ENCODE measurements around the gene SMC4. TPM values are rescaled to one million over a fixed set of nuclear protein-coding genes. Genes with fewer than 3 reads are reported as not detected.
"Not testable (repeated sequence)": the region's sequence is repeated elsewhere in the genome, so short reads cannot be mapped to it uniquely, and the experiment has no call there.

Gene SMC4
- 163 and 164 TPM in 2 replicates for total RNA-seq

DNA sequence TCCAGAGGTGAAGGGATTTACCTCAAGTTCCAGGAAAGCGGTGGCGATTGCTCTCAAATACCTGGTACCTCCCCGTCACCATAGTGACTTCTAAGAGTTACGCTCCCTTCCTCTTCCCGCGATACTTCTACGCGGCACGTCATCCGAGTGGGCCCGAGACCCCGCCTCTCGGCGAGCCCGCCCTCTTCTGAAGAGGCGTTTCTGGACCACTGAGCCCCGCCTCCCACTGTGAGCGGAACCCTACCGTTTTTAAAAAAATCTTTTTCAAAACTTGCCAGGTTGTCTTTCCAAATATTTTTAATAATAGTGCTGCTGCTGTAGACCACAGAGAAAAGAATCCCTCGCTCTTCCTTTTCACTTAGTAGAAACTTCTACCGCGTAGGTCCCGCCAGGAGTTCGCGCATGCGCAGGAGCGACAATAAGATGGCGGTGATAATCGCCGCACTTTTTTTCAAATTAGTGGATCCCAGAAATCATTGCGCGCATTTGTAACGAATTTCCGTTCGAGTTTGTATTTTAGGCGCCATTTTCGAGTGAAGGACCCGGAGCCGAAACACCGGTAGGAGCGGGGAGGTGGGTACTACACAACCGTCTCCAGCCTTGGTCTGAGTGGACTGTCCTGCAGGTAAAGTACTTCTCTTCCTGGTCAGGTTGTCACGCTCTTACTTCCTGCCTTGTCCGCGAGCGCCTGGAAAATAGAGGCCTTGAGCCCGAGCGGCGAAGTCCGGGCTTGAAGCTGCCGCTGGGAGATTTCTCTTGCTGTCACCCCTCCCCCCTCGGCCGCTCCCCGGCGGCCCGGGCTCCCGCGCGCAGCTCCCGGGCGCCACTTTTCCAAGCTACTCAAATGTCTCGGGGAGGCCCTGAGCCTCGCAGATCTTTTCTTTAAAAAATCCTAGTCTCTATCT is at the start of gene SMC4, which contains the start of gene IFT80:
Gene SMC4 (plus strand): TSS at position 526 of the 905 bp plus-strand sequence. CDS start 1,177 bp downstream, outside the sequence.
Gene IFT80 (minus strand): TSS at position 101 of the 905 bp plus-strand sequence. CDS start 14,625 bp downstream, outside the sequence.
- H3K27me3 Mint-ChIP-seq (ENCODE audit: insufficient read depth) = peaks cover 6% of the 10 kb centered on the region
- H3K4me3 Mint-ChIP-seq = peak within 1 kb of the TSS; percentile 96
- peak; percentile 93 for DNase-seq (ENCODE audit: low spot score)
- peak within 1 kb of the TSS; percentile 98 for H3K27ac Mint-ChIP-seq
- peaks cover 57% of the 10 kb centered on the region for H3K4me1 Mint-ChIP-seq (ENCODE audit: low read depth)
- H3K9me3 Mint-ChIP-seq = no peaks in the 10 kb centered on the region
- intact Hi-C loops (cut with micrococcal nuclease) = loop anchor here (1.0 to 5.0 kb wide), 10 partner anchors 14 to 822 kb away; partner anchors contain the start of genes C3orf80, IL12A, KPNA4 and NMD3
- peaks cover 24% of the 10 kb centered on the region for H3K36me3 Mint-ChIP-seq (ENCODE audit: low read depth)

DNA sequence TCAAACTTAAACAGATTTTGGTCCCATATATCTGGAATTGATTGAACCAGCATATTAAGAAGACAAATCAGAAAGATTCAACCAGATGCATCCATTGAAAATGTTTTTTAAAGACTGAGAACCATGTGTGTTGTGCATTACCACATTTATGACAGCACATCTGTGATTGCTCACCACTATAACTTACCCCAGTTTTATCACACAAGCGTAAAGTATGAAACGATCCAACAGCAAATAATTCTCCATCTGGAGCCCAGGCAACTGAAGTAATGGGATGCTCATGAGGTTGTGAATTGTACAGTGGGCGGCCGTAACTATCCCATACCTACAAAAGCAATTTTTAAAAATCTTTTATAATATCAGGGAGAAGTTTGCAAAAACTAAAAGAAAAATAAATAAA is 43.6 kb upstream of the SMC4 start:
- H3K4me3 Mint-ChIP-seq = no peak overlapping the region

DNA sequence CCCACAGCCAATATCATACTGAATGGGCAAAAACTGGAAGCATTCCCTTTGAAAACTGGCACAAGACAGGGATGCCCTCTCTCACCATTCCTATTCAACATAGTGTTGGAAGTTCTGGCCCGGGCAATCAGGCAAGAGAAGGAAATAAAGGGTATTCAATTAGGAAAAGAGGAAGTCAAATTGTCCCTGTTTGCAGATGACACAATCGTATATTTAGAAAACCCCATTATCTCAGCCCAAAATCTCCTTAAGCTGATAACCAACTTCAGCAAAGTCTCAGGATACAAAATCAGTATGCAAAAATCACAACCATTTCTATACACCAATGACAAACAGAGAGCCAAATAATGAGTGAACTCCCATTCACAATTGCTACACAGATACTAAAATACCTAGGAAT is 36.6 kb upstream of the SMC4 start:
- DNase-seq (ENCODE audit: low spot score); H3K4me3 Mint-ChIP-seq; intact Hi-C loops (cut with micrococcal nuclease); H3K27ac Mint-ChIP-seq; H3K9me3 Mint-ChIP-seq; H3K27me3 Mint-ChIP-seq (ENCODE audit: insufficient read depth); H3K4me1 Mint-ChIP-seq (ENCODE audit: low read depth): not testable (repeated sequence)
- peaks cover 23% of the 10 kb centered on the region for H3K36me3 Mint-ChIP-seq (ENCODE audit: low read depth)

More for the DNA sequence above, 43.6 kb upstream of the SMC4 start:
- Mint-ChIP-seq H3K27ac (no peak overlapping the region), H3K27me3 (ENCODE audit: insufficient read depth) (no peaks in the 10 kb centered on the region), H3K36me3 (ENCODE audit: low read depth) (peaks cover 10% of the 10 kb centered on the region), H3K9me3 (no peaks in the 10 kb centered on the region), H3K4me1 (ENCODE audit: low read depth) (no peaks in the 10 kb centered on the region)
- no peak for DNase-seq (ENCODE audit: low spot score)
- intact Hi-C loops (cut with micrococcal nuclease) = no loop called here

DNA sequence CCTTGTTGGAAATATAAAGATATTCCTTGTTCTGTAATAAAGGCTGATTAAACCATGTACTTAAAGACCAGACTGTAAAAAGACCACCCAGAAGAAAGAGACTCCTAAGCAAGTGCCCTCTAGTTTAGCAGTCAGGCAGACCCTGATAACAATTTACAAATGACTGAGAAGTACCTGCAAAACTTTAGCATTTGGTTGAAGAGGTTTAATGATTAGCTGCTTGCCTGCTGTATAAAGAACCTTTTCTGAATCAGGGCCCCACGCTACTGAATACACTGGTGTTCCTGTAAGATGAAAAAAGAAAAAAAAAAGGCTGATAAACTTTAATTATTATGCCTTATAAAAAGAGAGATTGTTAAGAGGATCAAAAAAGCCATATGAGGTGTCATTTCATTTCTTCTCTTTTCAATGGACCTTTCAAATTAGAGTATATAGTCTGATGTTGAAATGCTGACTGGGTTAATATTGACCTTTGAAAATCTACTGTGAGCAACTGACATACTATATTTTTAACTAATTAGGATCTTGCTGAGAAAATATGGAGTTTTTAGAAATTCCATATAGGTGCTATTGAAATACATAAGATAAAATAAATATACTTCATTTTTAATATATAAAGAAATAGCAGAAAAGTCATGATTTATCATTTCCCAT is 33.5 kb upstream of the SMC4 start:
- Mint-ChIP-seq H3K4me3 (no peak overlapping the region), H3K36me3 (ENCODE audit: low read depth) (peaks cover 22% of the 10 kb centered on the region), H3K9me3 (no peaks in the 10 kb centered on the region), H3K27ac (no peak overlapping the region), H3K4me1 (ENCODE audit: low read depth) (peaks cover 5% of the 10 kb centered on the region), H3K27me3 (ENCODE audit: insufficient read depth) (no peaks in the 10 kb centered on the region)
- intact Hi-C loops (cut with micrococcal nuclease) = no loop called here
- DNase-seq (ENCODE audit: low spot score) = no peak

DNA sequence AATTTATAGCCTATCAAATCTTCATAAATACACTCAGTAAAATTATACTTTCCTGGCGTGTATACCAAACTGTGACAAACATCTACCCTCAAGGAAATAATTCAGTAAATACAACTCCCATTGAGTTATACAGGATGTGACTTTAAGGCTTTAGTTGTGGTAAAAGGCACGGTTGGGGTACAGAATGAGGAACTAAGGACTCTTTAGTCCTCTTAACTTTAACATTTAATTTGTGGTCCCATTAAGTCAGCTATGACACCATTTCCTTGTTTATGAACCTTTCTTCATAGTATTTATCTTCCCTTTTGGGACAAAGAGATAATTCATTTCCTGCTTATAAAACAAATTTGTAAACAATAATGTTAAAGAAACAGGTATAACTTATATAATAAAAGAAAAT is 30.6 kb upstream of the SMC4 start:
- no peak overlapping the region for H3K4me3 Mint-ChIP-seq
- no peaks in the 10 kb centered on the region for H3K27me3 Mint-ChIP-seq (ENCODE audit: insufficient read depth)
- H3K4me1 Mint-ChIP-seq (ENCODE audit: low read depth) = peaks cover 5% of the 10 kb centered on the region
- no peak for DNase-seq (ENCODE audit: low spot score)
- H3K36me3 Mint-ChIP-seq (ENCODE audit: low read depth) = peaks cover 11% of the 10 kb centered on the region
- no peaks in the 10 kb centered on the region for H3K9me3 Mint-ChIP-seq
- no peak overlapping the region for H3K27ac Mint-ChIP-seq
- intact Hi-C loops (cut with micrococcal nuclease) = no loop called here

DNA sequence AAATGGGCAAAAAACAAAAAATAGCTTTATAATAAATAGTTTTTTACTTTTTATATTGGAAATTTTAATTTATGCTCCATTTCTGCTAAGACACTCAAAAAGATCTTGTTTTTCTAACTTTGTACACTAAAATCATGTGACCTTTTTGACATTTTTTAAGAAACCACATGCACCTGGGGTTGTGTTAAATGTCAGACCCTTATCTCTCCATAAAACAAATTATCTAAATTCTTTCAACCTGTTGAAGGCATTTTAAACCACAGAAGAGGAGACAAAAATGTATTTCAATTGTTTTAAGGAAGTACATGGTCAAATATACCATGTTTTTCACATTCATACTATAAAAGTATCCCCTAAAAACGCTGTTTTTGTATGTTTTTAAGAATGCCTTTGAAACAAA is 29.7 kb upstream of the SMC4 start:
- Mint-ChIP-seq H3K36me3 (ENCODE audit: low read depth) (peaks cover 17% of the 10 kb centered on the region), H3K9me3 (no peaks in the 10 kb centered on the region), H3K27ac (no peak overlapping the region), H3K4me3 (no peak overlapping the region), H3K4me1 (ENCODE audit: low read depth) (peaks cover 5% of the 10 kb centered on the region), H3K27me3 (ENCODE audit: insufficient read depth) (no peaks in the 10 kb centered on the region)
- intact Hi-C loops (cut with micrococcal nuclease) = no loop called here
- no peak for DNase-seq (ENCODE audit: low spot score)

DNA sequence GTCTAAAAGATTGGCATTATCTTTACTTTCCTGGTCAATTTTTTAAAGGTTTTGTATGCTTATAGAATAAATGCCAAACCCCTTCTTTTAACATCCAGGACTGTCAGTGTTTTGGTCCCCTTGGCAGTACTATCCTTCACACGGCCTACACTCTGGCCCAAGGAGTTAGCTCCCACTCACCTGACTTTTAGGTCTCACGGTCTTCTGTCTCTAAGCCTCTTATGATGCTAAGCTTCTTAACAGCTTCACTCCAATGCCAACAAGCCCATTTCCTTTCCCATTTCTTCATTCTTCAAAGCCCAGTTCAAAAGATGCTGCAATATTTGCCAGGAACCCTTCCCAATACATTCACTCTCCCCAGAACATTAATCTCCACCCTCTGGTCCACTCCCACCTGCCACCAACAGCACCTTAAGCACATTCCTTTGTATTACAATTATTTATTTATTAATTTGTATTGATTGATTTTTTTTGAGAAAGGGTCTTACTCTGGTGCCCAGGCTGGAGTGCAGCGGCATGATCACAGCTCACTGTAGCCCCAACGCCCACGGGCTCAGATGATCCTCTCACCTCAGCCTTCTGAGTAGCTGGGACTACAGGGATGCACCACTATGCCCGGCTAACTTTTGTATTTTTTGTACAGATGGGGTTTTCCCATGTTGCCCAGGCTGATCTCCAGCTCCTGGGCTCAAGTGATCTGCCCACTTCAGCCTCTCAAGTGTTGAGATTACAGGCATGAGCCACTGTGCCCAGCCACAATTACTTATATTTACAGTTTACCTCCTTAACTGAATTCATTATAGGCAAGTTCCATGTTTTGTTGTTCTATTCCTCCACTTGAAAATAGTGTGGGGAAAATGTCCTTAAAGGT is 28.2 kb upstream of the SMC4 start:
- H3K36me3 Mint-ChIP-seq (ENCODE audit: low read depth) = peaks cover 23% of the 10 kb centered on the region
- H3K4me3 Mint-ChIP-seq = no peak overlapping the region
- DNase-seq (ENCODE audit: low spot score) = no peak
- intact Hi-C loops (cut with micrococcal nuclease) = no loop called here
- no peaks in the 10 kb centered on the region for H3K9me3 Mint-ChIP-seq
- H3K27me3 Mint-ChIP-seq (ENCODE audit: insufficient read depth) = no peaks in the 10 kb centered on the region
- no peak overlapping the region for H3K27ac Mint-ChIP-seq
- peaks cover 5% of the 10 kb centered on the region for H3K4me1 Mint-ChIP-seq (ENCODE audit: low read depth)

DNA sequence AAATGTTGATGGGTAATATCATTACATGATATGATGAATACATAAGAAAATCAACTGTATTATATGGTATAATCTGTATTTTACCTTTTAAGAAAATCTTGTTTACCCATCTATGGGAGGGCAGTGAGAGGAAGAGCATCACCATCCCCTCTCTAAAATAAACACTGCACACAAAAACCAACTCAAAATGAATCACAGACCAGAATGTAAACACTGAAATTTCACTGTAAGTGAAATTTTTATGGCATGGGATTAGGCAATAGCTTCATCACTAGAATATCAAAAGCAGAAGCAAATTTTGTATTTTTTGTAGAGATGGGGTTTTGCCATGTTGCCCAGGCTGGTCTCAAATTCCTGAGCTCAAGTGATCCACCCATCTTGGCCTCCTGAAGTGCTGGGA is 26.7 kb upstream of the SMC4 start:
- H3K4me3 Mint-ChIP-seq = no peak overlapping the region
- no peak for DNase-seq (ENCODE audit: low spot score)
- no peaks in the 10 kb centered on the region for H3K27me3 Mint-ChIP-seq (ENCODE audit: insufficient read depth)
- intact Hi-C loops (cut with micrococcal nuclease) = no loop called here
- H3K9me3 Mint-ChIP-seq = no peaks in the 10 kb centered on the region
- peaks cover 5% of the 10 kb centered on the region for H3K4me1 Mint-ChIP-seq (ENCODE audit: low read depth)
- H3K36me3 Mint-ChIP-seq (ENCODE audit: low read depth) = peaks cover 25% of the 10 kb centered on the region
- no peak overlapping the region for H3K27ac Mint-ChIP-seq

DNA sequence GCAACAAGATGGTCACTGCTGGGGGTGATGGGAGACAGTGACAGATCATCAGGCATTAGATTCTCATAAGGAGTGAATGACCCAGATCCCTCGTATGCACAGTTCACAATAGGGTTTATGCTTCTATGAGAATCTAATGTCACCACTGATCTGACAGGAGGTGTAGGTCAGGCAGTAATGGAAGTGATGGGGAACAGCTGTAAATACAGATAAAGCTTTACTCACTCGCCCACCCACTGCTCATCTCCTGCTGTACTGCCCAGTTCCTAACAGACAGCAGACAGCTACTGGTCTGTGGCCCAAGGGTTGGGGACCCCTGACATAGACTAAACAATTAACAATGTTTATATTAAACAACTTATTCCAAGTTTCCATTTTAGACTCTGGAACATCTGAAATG is 25.8 kb upstream of the SMC4 start:
- DNase-seq (ENCODE audit: low spot score) = no peak
- no peak overlapping the region for H3K4me3 Mint-ChIP-seq
- H3K27ac Mint-ChIP-seq = no peak overlapping the region
- H3K9me3 Mint-ChIP-seq = no peaks in the 10 kb centered on the region
- H3K36me3 Mint-ChIP-seq (ENCODE audit: low read depth) = peaks cover 25% of the 10 kb centered on the region
- peaks cover 5% of the 10 kb centered on the region for H3K4me1 Mint-ChIP-seq (ENCODE audit: low read depth)
- intact Hi-C loops (cut with micrococcal nuclease) = no loop called here
- no peaks in the 10 kb centered on the region for H3K27me3 Mint-ChIP-seq (ENCODE audit: insufficient read depth)

DNA sequence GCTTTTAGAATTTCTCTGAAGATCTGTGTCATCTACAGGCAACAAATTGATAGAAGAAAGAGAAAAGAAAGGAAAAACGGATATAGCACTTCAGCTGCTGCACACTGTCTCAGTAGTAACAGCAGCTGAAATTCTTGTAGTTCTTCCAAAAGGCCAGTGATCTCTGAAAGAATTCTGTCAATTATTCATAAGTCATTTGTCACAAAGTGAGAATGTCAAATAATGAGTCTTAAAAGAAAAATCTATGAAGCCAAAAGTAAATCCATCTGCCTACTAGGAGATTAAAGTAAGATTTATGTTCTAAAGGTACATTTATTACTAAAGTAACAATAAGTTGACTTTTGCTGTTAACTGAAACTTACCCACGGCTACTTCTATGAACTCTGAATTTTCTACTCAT is 25.0 kb upstream of the SMC4 start:
- Mint-ChIP-seq H3K4me1 (ENCODE audit: low read depth) (peaks cover 5% of the 10 kb centered on the region), H3K9me3 (no peaks in the 10 kb centered on the region), H3K27ac (no peak overlapping the region), H3K4me3 (no peak overlapping the region), H3K27me3 (ENCODE audit: insufficient read depth) (no peaks in the 10 kb centered on the region), H3K36me3 (ENCODE audit: low read depth) (peaks cover 24% of the 10 kb centered on the region)
- intact Hi-C loops (cut with micrococcal nuclease) = no loop called here
- no peak for DNase-seq (ENCODE audit: low spot score)

DNA sequence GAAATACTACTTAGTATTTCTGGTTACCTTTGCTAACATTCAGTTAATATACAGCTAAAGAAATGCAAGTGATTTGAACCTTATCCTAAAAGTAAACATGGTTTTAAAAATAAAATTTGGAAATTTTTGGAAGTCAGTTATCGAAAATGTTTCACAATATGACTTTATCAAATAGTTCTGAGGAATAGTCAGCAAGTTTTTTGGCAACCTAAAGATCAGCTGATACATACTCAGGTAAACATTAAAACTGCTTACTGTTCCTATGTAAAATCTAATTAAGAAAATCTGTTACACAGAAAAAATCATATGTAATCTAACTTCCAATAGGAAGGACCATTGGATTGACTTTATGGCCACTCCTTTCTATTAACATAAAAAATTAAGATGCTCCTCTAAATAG is 24.5 kb upstream of the SMC4 start:
- H3K4me3 Mint-ChIP-seq = no peak overlapping the region
- intact Hi-C loops (cut with micrococcal nuclease) = no loop called here

DNA sequence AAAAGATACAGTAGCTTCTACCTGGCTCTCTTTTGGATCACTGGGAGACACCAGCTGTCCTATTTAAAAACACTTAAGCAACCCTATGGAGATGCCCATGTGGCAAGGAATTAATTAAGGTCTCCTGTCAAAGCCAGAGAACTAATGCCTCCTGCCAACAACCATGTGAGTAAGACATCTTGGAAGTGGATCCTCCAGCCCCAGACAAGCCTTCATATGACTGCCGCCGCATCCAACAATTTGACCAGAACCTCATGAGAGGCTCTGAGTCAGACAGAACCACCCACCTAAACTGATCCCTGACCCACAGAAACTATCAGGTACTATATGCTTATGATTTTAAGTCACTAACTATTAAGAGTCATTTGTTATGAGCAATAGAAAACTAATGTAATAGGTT is 22.8 kb upstream of the SMC4 start:
- Mint-ChIP-seq H3K4me1 (ENCODE audit: low read depth) (no peaks in the 10 kb centered on the region), H3K4me3 (no peak overlapping the region), H3K27ac (no peak overlapping the region), H3K27me3 (ENCODE audit: insufficient read depth) (no peaks in the 10 kb centered on the region), H3K9me3 (no peaks in the 10 kb centered on the region), H3K36me3 (ENCODE audit: low read depth) (peaks cover 21% of the 10 kb centered on the region)
- intact Hi-C loops (cut with micrococcal nuclease) = no loop called here
- no peak for DNase-seq (ENCODE audit: low spot score)

More for the DNA sequence above, 24.5 kb upstream of the SMC4 start:
- H3K27ac Mint-ChIP-seq = no peak overlapping the region
- peaks cover 24% of the 10 kb centered on the region for H3K36me3 Mint-ChIP-seq (ENCODE audit: low read depth)
- no peaks in the 10 kb centered on the region for H3K9me3 Mint-ChIP-seq
- H3K27me3 Mint-ChIP-seq (ENCODE audit: insufficient read depth) = no peaks in the 10 kb centered on the region
- peaks cover under 1% of the 10 kb centered on the region for H3K4me1 Mint-ChIP-seq (ENCODE audit: low read depth)
- no peak for DNase-seq (ENCODE audit: low spot score)
